Bronchial epithelial cell (primary cell): ENCODE measurements around the gene PDE4B. TPM values are rescaled to one million over a fixed set of nuclear protein-coding genes. Genes with fewer than 3 reads are reported as not detected.

Experiments used
- DNase-seq: peaks from one replicate; pipeline ENCODE4 v3.0.0-alpha.2; 2010; ENCODE audit warnings: low read depth
- FAIRE-seq: peaks from 2 replicates; lab custom pipeline; 2011; peaks lifted over from hg19 to GRCh38; lab: Jason Lieb, UNC
- H3K27me3 ChIP-seq: 2 replicates; pipeline ENCODE4 v1.5.1; 2011; ENCODE audit warnings: low read length; ENCODE audit not compliant: control insufficient read depth, insufficient read depth
- H3K36me3 ChIP-seq: 2 replicates; pipeline ENCODE4 v1.5.1; 2011; ENCODE audit warnings: low read length; ENCODE audit not compliant: control insufficient read depth, insufficient read depth
- H3K4me3 ChIP-seq: 2 replicates; pipeline ENCODE4 v1.5.1; 2011; ENCODE audit warnings: mild to moderate bottlenecking, low read depth, low read length, control low read depth
- total RNA-seq: library from RNA; depleted of rRNA; stranded (reverse); fragments of >200 nt; gene quantifications from 2 replicates; pipeline ENCODE4 v1.2.1, GENCODE V29; 2014
- TF ChIP-seq, protein P1 (sequence below): IDR thresholded peaks from 2 replicates; pipeline ENCODE4 v1.5.1; 2011; ENCODE audit warnings: mild to moderate bottlenecking, moderate library complexity, low read length, control low read depth, inconsistent platforms; ENCODE audit not compliant: insufficient read depth, severe bottlenecking

Gene PDE4B
- total RNA-seq, 1 donor from 2014 or later: 0.26 TPM

DNA sequence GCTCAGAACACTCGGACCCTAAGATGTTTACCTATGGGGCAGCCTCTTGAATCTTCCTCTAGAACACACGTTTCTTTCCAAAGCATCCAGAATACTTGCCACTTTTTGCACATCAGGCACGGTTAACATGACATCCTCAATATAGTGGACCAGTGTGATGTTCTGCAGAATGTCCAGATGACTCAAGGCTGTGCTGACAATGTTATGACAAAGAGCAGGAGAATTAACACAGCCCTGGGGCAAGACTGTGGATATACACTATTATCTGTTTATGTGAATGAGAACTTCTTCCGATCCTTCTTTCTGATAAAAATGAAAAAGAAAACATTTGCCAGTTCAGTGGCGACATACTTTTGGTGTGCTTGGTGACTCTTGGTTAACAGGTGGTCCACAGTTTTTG, 154.3 kb downstream of the PDE4B start:
- Histone ChIP-seq H3K36me3 (no peaks in the 10 kb centered on the region), H3K4me3 (no peak overlapping the region), H3K27me3 (no peaks in the 10 kb centered on the region)
- TF ChIP-seq, protein P1, sequence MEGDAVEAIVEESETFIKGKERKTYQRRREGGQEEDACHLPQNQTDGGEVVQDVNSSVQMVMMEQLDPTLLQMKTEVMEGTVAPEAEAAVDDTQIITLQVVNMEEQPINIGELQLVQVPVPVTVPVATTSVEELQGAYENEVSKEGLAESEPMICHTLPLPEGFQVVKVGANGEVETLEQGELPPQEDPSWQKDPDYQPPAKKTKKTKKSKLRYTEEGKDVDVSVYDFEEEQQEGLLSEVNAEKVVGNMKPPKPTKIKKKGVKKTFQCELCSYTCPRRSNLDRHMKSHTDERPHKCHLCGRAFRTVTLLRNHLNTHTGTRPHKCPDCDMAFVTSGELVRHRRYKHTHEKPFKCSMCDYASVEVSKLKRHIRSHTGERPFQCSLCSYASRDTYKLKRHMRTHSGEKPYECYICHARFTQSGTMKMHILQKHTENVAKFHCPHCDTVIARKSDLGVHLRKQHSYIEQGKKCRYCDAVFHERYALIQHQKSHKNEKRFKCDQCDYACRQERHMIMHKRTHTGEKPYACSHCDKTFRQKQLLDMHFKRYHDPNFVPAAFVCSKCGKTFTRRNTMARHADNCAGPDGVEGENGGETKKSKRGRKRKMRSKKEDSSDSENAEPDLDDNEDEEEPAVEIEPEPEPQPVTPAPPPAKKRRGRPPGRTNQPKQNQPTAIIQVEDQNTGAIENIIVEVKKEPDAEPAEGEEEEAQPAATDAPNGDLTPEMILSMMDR: no peak
- no peak for FAIRE-seq
- DNase-seq: no peak

DNA sequence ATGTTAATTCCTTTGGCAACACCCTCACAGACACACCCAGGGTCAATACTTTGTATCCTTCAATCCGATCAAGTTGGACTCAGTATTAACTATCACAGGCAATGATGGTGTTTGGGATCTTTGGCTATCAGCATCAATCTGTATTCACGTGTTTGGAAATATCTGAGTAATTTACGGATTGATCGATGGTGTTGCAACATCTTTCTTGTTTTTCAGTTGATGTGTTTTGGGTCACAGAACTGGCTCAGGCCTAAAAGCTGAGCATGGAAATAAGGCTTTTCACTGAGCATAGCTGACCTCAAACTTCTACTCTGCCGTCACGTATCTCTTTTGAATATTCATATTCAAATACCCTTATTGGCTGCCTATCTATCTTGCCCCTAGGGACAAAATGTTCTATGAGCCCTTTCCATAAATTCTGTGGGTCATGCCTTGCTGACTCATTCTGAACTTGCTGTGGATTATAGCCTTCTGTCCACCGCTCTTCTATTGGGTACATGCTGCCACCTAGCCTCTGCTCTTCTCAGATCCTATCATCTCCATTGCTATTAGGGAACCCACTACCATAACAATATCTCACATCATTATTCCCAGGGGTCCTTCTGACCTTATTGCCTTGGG, 156.0 kb downstream of the PDE4B start:
- no peak for FAIRE-seq
- no peak overlapping the region for H3K4me3 ChIP-seq

DNA sequence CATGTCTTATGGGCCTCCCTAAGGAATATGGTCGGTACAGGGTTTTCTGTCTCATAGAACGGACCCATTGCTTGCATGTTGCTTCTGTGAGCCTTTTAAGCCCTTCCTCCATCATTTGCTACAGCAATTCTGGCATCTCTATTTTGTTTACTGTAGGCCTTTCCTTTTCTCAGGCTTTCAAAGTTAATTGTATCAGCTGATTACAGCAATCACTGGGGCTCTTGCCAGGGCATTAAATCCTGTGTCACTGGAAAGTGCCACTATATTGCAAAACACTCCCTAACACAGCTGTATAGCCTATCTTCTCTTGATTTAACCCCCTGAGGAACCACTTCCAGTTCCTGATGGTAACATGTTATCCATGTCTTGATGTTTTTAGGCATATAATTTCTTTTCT, 156.5 kb downstream of the PDE4B start:
- Histone ChIP-seq H3K4me3 (no peak overlapping the region), H3K36me3 (no peaks in the 10 kb centered on the region), H3K27me3 (no peaks in the 10 kb centered on the region)
- no peak for DNase-seq
- no peak for FAIRE-seq
- TF ChIP-seq, protein P1: no peak

More for the DNA sequence above, 156.0 kb downstream of the PDE4B start:
- DNase-seq: no peak
- Histone ChIP-seq H3K27me3 (no peaks in the 10 kb centered on the region), H3K36me3 (no peaks in the 10 kb centered on the region)
- TF ChIP-seq, protein P1: no peak

DNA sequence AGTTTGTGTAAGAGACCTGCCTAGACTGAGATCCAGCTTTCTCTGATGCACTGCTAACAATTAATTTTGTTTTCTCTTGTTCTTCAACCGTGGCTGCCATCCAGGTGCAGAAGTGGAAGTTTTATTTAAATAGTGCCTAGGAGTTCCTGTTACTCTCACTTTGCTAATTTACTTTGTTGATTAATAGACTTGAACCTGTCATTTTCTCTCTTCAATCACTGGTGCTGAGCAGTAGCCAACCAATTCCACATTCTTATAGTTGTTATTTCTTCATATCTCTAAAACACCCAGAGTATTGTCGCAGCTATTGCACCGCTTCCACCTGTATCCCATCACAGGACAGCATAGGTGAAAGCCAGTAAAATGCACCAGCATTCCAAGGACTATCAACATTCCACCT, 157.2 kb downstream of the PDE4B start:
- Histone ChIP-seq H3K4me3 (no peak overlapping the region), H3K27me3 (no peaks in the 10 kb centered on the region), H3K36me3 (no peaks in the 10 kb centered on the region)
- TF ChIP-seq, protein P1: no peak
- FAIRE-seq: no peak
- no peak for DNase-seq

DNA sequence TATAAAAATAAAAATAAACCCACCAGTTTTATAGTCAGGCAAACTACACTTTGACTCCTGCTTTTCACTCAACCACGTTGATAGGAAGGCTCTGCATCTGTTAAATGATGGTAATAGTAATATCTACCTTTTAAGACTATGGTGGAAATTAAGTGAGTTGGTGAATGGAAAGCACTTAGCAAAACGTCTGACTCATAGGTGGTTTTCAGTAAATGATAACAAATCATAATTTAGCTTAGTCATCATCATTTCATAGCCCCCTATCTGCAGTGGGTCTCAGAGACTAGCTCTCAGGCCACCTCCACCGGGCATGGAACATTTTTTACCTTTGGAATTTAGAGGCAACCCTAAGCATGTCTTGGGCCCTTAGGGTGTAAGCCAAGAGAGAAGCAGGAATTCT, 160.0 kb downstream of the PDE4B start:
- Histone ChIP-seq H3K4me3 (no peak overlapping the region), H3K36me3 (no peaks in the 10 kb centered on the region), H3K27me3 (no peaks in the 10 kb centered on the region)
- TF ChIP-seq, protein P1: no peak
- DNase-seq (no peak), FAIRE-seq (no peak)

DNA sequence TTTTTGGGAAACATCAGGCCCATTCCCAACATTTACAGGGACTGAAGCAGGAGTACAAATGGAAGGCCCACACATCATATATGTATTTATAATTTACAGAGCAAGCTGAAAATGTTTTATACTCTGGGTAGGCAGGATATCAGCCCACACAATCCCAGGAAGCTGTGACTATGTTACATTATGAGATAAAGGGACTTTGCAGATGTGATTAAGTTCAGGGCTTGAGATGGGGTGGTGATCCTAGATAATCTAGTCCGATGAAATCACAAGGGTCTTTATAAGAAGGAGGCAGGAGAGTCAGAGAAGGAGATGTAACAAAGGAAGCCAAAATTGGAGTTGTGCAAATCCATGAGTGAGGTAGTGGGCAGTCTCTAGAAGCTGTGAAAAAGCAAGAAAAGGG, 160.5 kb downstream of the PDE4B start:
- Histone ChIP-seq H3K27me3 (no peaks in the 10 kb centered on the region), H3K4me3 (no peak overlapping the region), H3K36me3 (no peaks in the 10 kb centered on the region)
- TF ChIP-seq, protein P1: no peak
- FAIRE-seq (no peak), DNase-seq (no peak)
